Type B pancreatic cell (in vitro differentiated cells): ENCODE measurements around the gene SMAD5. TPM values are rescaled to one million over a fixed set of nuclear protein-coding genes. Genes with fewer than 3 reads are reported as not detected.

Experiments used
- DNase-seq: peaks from one replicate; pipeline ENCODE4 v3.0.0; 2021; ENCODE audit warnings: mixed read lengths; ENCODE audit not compliant: unreplicated experiment; ENCODE audit errors: extremely low spot score
- H3K27ac Mint-ChIP-seq: 2 replicates; pipeline ENCODE4 v1.8.0; 2021; ENCODE audit warnings: mild to moderate bottlenecking, mixed read lengths
- H3K27me3 Mint-ChIP-seq: 2 replicates; pipeline ENCODE4 v1.8.0; 2021; ENCODE audit warnings: mixed read lengths
- H3K36me3 Mint-ChIP-seq: 2 replicates; pipeline ENCODE4 v1.8.0; 2021; ENCODE audit warnings: mixed read lengths
- H3K4me1 Mint-ChIP-seq: one replicate; pipeline ENCODE4 v1.8.0; 2021; ENCODE audit warnings: mixed read lengths; ENCODE audit not compliant: unreplicated experiment
- H3K4me3 Mint-ChIP-seq: 2 replicates; pipeline ENCODE4 v1.8.0; 2021; ENCODE audit warnings: mild to moderate bottlenecking, mixed read lengths
- H3K9me3 Mint-ChIP-seq: 2 replicates; pipeline ENCODE4 v1.8.0; 2021; ENCODE audit warnings: mixed read lengths
- total RNA-seq: library from RNA; stranded (reverse); gene quantifications from 2 replicates; pipeline ENCODE4 v1.2.1, GENCODE V29; 2021; ENCODE audit warnings: low replicate concordance
- TF ChIP-seq, protein P1 (sequence below): fragments of 200-600 bp; sonication (generic); conservative IDR thresholded peaks from 2 replicates; pipeline ENCODE4 v1.5.0; 2021; ENCODE audit warnings: antibody characterized with exemption, mild to moderate bottlenecking

Gene SMAD5
- total RNA-seq, 1 donor from 2014 or later: 80.0 TPM

DNA sequence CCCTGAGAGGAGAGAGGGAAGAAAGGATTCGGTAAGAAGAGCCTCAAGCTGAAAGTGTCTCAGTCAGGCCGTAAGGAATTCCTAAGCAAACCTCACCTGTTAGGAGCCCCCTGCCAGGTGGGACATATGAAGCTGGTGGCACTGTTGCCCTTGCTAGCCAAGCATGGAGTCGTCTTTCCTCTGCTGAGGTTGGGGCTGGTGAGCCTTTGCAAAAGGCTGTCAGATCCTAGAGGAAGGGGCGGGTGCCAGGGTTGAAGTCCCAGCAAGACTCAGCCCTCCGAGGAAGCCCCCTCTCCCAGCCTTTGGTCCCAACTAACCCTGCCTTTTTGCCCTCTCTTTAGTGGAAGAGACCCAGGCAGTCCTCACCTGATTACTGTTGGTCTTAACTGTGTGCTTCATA, 65.8 kb downstream of the SMAD5 start:
- peaks cover 54% of the 10 kb centered on the region for H3K27me3 Mint-ChIP-seq
- peak; percentile 22 for DNase-seq
- H3K4me3 Mint-ChIP-seq: no peak overlapping the region
- H3K9me3 Mint-ChIP-seq: no peaks in the 10 kb centered on the region
- TF ChIP-seq, protein P1, sequence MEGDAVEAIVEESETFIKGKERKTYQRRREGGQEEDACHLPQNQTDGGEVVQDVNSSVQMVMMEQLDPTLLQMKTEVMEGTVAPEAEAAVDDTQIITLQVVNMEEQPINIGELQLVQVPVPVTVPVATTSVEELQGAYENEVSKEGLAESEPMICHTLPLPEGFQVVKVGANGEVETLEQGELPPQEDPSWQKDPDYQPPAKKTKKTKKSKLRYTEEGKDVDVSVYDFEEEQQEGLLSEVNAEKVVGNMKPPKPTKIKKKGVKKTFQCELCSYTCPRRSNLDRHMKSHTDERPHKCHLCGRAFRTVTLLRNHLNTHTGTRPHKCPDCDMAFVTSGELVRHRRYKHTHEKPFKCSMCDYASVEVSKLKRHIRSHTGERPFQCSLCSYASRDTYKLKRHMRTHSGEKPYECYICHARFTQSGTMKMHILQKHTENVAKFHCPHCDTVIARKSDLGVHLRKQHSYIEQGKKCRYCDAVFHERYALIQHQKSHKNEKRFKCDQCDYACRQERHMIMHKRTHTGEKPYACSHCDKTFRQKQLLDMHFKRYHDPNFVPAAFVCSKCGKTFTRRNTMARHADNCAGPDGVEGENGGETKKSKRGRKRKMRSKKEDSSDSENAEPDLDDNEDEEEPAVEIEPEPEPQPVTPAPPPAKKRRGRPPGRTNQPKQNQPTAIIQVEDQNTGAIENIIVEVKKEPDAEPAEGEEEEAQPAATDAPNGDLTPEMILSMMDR: no peak
- H3K27ac Mint-ChIP-seq: no peak overlapping the region
- H3K36me3 Mint-ChIP-seq: no peaks in the 10 kb centered on the region
- H3K4me1 Mint-ChIP-seq: peaks cover 30% of the 10 kb centered on the region

DNA sequence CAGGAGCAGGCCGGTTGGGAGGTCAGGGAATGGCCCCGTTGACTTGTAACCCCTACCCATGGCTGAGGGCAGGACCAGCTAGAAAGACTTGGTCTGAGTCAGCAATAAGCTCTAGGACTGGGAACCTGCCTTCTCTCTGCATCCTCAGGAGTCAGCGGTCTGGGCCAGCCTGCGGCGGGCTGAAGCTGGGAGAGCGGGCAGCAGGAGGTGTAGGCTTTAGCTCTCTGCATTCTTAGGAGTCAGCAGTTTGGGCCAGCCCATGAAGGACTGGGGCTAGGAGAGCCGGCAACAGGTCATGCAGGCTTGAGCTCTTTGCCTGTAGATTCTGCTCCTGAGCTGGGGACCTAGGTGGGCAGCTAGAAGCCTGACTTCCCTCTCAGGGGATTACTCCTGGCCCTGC, 66.8 kb downstream of the SMAD5 start:
- H3K4me3 Mint-ChIP-seq: no peak overlapping the region
- H3K27me3 Mint-ChIP-seq: peaks cover 44% of the 10 kb centered on the region
- H3K27ac Mint-ChIP-seq: no peak overlapping the region
- TF ChIP-seq, protein P1: no peak
- no peaks in the 10 kb centered on the region for H3K9me3 Mint-ChIP-seq
- peaks cover 25% of the 10 kb centered on the region for H3K4me1 Mint-ChIP-seq
- no peaks in the 10 kb centered on the region for H3K36me3 Mint-ChIP-seq
- no peak for DNase-seq

DNA sequence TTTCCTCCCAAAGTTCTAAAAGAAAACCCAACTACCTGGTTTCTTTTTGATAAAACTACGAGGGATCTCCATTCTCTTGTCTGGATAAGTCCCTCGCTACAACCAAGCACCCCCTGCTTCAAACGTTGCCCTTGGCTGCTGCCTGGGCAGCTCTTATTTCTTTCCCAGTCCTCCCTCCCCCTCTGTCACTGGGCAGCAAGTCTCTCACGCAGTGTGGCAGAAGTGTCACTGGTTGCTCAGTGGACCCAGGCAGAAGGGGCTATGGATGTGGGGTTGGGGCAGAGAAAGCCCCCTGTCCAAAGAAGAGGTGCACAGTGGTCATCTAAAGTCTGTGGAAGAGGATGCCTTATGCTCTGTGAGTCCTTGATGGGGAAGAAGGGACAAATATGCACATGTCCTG, 67.5 kb downstream of the SMAD5 start:
- peaks cover 25% of the 10 kb centered on the region for H3K4me1 Mint-ChIP-seq
- no peak for DNase-seq
- peaks cover 37% of the 10 kb centered on the region for H3K27me3 Mint-ChIP-seq
- no peak overlapping the region for H3K27ac Mint-ChIP-seq
- TF ChIP-seq, protein P1: no peak
- no peaks in the 10 kb centered on the region for H3K36me3 Mint-ChIP-seq
- H3K4me3 Mint-ChIP-seq: no peak overlapping the region
- H3K9me3 Mint-ChIP-seq: no peaks in the 10 kb centered on the region

DNA sequence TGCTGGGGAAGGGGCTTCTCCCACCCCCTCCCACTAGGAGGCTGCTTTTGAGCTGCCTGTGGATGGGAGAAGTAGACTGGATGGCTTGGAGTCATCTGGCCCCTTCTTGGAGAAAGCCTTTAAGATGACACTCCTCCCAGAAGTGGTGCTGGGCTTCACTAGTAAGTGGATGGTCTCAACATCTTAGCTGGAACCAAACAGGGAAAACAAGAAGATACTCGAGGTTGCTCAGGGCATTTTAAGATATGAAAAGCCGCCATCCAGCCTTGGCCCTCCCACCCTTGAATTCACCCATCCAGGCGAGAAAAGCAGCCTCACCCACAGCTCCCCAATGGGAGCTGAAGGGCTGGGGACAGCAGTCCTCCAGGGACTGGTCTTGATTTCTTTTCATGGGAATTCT, 68.1 kb downstream of the SMAD5 start:
- H3K27ac Mint-ChIP-seq: no peak overlapping the region
- H3K9me3 Mint-ChIP-seq: no peaks in the 10 kb centered on the region
- H3K4me1 Mint-ChIP-seq: peaks cover 24% of the 10 kb centered on the region
- no peak overlapping the region for H3K4me3 Mint-ChIP-seq
- no peaks in the 10 kb centered on the region for H3K36me3 Mint-ChIP-seq
- TF ChIP-seq, protein P1: no peak
- peaks cover 35% of the 10 kb centered on the region for H3K27me3 Mint-ChIP-seq
- peak; percentile 11 for DNase-seq

DNA sequence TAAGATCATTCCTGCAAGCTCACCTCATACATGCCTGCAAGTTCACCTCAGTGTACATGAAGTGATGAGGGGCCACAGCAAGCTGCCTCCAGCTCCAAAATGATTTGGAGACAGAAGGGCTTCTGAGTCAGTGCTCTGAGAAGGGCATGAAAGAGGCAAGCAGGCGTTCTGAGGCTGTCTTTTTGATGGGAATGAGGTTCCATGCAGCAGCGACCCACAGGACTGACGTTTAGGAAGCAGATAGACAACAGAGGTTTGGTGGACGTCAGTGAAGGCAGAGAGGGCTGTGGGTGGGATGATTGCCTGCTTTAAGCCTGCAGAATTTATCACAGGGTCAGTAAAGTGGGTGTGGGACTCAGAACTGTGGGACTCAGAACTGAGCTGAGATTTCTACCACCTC, 69.2 kb downstream of the SMAD5 start:
- H3K4me1 Mint-ChIP-seq: peaks cover 15% of the 10 kb centered on the region
- H3K4me3 Mint-ChIP-seq: peak overlapping the region; percentile 1
- no peak overlapping the region for H3K27ac Mint-ChIP-seq
- DNase-seq: peak; percentile 11
- H3K27me3 Mint-ChIP-seq: peaks cover 39% of the 10 kb centered on the region
- no peaks in the 10 kb centered on the region for H3K36me3 Mint-ChIP-seq
- H3K9me3 Mint-ChIP-seq: no peaks in the 10 kb centered on the region
- TF ChIP-seq, protein P1: no peak
